ENCODE results near the gene KIF4A. TPM values are rescaled to one million over a fixed set of nuclear protein-coding genes. Genes with fewer than 3 reads are reported as not detected.
A peak's percentile ranks its signal among the peaks of the same experiment; 100 is the strongest.

KIF4A gene
- total and polyA plus RNA-seq, 9 of the 15 experiments (the other 6 are each of a cell fraction or from before 2014, with no cell fraction given) = 13.0 to 42.7 (median 35.9) TPM

DNA sequence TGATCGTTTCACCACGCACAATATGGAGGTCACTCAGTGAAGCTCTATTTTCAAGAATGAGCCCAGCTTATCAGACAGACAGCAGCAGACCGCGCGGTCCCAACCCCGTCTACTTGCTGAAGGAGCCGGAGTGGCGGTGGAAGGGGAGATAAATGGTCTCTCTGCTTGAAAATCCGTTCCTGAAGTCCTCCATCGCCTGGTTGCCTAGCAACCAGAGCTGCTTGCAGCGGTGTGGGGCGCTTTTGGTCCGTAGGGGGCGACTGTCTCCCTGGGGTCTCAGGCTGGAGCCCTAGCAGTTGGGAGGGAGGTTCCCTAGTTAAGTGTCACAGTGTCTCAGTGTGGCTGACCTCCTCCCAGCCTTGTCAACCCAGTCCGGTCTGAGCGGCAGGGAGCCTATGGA lies 146.4 kb downstream of the KIF4A start:
- 3% methylated on average over 13 of the region's 16 CpGs for WGBS (ENCODE audit: insufficient coverage, low coverage, missing lambda C conversion rate)
- peaks cover 12 to 16% of the 10 kb centered on the region in 2 experiments; a peak in 4 of 5 replicates for H3K4me1 ChIP-seq (replicated peaks in 1 of 2; ENCODE audit: control insufficient read depth in 2 of 2, insufficient read depth in 2 of 2, low read length in 2 of 2)
- H3K4me2 ChIP-seq (ENCODE audit: insufficient read depth, low read length) = no peak overlapping the region
- H3K27me3 ChIP-seq (ENCODE audit: control insufficient read depth in 2 of 2, insufficient read depth in 2 of 2, low read length in 2 of 2) = peaks cover 2 to 11% of the 10 kb centered on the region in 2 experiments; a peak in 2 of 5 replicates
- intact Hi-C loops (cut with micrococcal nuclease) = loop anchor here (10.0 kb wide), 2 partner anchors 172 to 402 kb away; partner anchors contain the start of genes ARR3 and P2RY4
- H3K36me3 ChIP-seq (ENCODE audit: control insufficient read depth, insufficient read depth, low read length) = no peaks in the 10 kb centered on the region
- H4K20me1 ChIP-seq (replicated peaks; ENCODE audit: control insufficient read depth, insufficient read depth, low read length) = no peaks in the 10 kb centered on the region
- H3K79me2 ChIP-seq (ENCODE audit: control insufficient read depth, insufficient read depth, low read length) = no peaks in the 10 kb centered on the region
- no peak overlapping the region for H2AFZ ChIP-seq (ENCODE audit: low read depth, low read length)
- no peak for FAIRE-seq
- peaks cover 2% of the 10 kb centered on the region for H3K9me1 ChIP-seq (ENCODE audit: control insufficient read depth, insufficient read depth, low read length)
- CTCF ChIA-PET (ENCODE audit: low intra/inter-chr PET ratio) = no interaction called here
- no TSS peak for BruUV-seq (replicated peaks)
- H3K9me3 ChIP-seq (replicated peaks; ENCODE audit: control insufficient read depth, insufficient read depth, low read depth, low read length) = no peaks in the 10 kb centered on the region
- POLR2A ChIA-PET = no interaction called here
- in situ Hi-C loops (cut with MboI) = no loop called here
- H3K9ac ChIP-seq (ENCODE audit: insufficient read depth in 1 of 2, low read depth in 2 of 2, low read length in 2 of 2) = no peak overlapping the region
- no peak overlapping the region for H3K4me3 ChIP-seq
- peak; percentile 65 to 69 (median 67) for DNase-seq (ENCODE audit: extremely low read depth in 1 of 4, low spot score in 3 of 4)
- no peak; the same call in 1 of the 3 replicates for ATAC-seq
- H3K27ac ChIP-seq (ENCODE audit: extremely low read depth, low read depth, low read length) = no peak overlapping the region
- TF ChIP-seq NFE2 (IDR thresholded peaks at IDR 0.05; ENCODE audit: low read depth) = no peak
- TF ChIP-seq HDAC1 (IDR thresholded peaks at IDR 0.05) = no peak
- TF ChIP-seq, protein P1, sequence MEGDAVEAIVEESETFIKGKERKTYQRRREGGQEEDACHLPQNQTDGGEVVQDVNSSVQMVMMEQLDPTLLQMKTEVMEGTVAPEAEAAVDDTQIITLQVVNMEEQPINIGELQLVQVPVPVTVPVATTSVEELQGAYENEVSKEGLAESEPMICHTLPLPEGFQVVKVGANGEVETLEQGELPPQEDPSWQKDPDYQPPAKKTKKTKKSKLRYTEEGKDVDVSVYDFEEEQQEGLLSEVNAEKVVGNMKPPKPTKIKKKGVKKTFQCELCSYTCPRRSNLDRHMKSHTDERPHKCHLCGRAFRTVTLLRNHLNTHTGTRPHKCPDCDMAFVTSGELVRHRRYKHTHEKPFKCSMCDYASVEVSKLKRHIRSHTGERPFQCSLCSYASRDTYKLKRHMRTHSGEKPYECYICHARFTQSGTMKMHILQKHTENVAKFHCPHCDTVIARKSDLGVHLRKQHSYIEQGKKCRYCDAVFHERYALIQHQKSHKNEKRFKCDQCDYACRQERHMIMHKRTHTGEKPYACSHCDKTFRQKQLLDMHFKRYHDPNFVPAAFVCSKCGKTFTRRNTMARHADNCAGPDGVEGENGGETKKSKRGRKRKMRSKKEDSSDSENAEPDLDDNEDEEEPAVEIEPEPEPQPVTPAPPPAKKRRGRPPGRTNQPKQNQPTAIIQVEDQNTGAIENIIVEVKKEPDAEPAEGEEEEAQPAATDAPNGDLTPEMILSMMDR (IDR thresholded peaks at IDR 0.05 in 2 of 3, conservative IDR thresholded peaks at IDR 0.05 in 1 of 3; ENCODE audit: insufficient read depth in 2 of 3, low read depth in 1 of 3, low read length in 3 of 3) = peak; percentile 38 to 46 (median 39); a peak in 3 of 6 replicates
- TF ChIP-seq ZNF717 (CRISPR knock-in tag; IDR thresholded peaks at IDR 0.05) = no peak
- TF ChIP-seq, protein P2, sequence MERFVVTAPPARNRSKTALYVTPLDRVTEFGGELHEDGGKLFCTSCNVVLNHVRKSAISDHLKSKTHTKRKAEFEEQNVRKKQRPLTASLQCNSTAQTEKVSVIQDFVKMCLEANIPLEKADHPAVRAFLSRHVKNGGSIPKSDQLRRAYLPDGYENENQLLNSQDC (CRISPR knock-in tag; IDR thresholded peaks at IDR 0.05) = no peak
- TF ChIP-seq ERF (CRISPR knock-in tag; IDR thresholded peaks at IDR 0.05) = no peak
- TF ChIP-seq ZBTB1 (CRISPR knock-in tag; IDR thresholded peaks at IDR 0.05; ENCODE audit: borderline replicate concordance, low read depth) = no peak
- no peak for TF ChIP-seq PRMT5 (CRISPR knock-in tag; IDR thresholded peaks at IDR 0.05)
- TF ChIP-seq ZBTB7A (IDR thresholded peaks at IDR 0.05; ENCODE audit: borderline replicate concordance, control insufficient read depth, low read depth, low read length) = peak; percentile 50; the same call in 1 of the 2 replicates
- TF ChIP-seq FOS (IDR thresholded peaks at IDR 0.05; ENCODE audit: extremely low read depth, insufficient read length) = no peak
- no peak for TF ChIP-seq KLF16 (IDR thresholded peaks at IDR 0.05)
- TF ChIP-seq, protein P3, sequence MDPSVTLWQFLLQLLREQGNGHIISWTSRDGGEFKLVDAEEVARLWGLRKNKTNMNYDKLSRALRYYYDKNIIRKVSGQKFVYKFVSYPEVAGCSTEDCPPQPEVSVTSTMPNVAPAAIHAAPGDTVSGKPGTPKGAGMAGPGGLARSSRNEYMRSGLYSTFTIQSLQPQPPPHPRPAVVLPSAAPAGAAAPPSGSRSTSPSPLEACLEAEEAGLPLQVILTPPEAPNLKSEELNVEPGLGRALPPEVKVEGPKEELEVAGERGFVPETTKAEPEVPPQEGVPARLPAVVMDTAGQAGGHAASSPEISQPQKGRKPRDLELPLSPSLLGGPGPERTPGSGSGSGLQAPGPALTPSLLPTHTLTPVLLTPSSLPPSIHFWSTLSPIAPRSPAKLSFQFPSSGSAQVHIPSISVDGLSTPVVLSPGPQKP (CRISPR knock-in tag; IDR thresholded peaks at IDR 0.05) = no peak

Measured in K562 (cell line).